SK-N-SH (cell line): Measurements from ENCODE around the gene CHCHD6. TPM values are rescaled to one million over a fixed set of nuclear protein-coding genes. Genes with fewer than 3 reads are reported as not detected.

ENCODE experiments used
- CTCF ChIA-PET: fragments of 300-600, 350-600 bp; formaldehyde crosslinking; extraction: SDS; loops from one replicate; lab custom pipeline; 2021; lab: Yijun Ruan, JAX
- POLR2A ChIA-PET: fragments of 350-600 bp; sonication (Branson Sonifier 250); formaldehyde crosslinking; extraction: SDS; loops from one replicate; lab custom pipeline; 2020; ENCODE audit warnings: antibody characterized with exemption, inconsistent platforms; lab: Yijun Ruan, JAX
- DNase-seq: peaks from one replicate; pipeline ENCODE4 v3.0.0; 2012
- H2AFZ ChIP-seq: fragments of 200-600 bp; sonication (generic); 2 replicates; pipeline ENCODE4 v1.8.1; 2016; ENCODE audit warnings: antibody characterized with exemption, mild to moderate bottlenecking, low read depth
- H3F3A ChIP-seq: fragments of 200-600 bp; sonication (generic); replicated peaks from 2 replicates; pipeline ENCODE3; 2016; ENCODE audit warnings: antibody characterized with exemption, mild to moderate bottlenecking; ENCODE audit not compliant: insufficient read depth
- H3K27ac ChIP-seq, 2 experiments: fragments of 200-500 bp in 1 of 2; fragments of 200-600 bp in 1 of 2; sonication (Bioruptor generic) in 1 of 2; sonication (generic), shearing (Covaris generic) in 1 of 2; 2 replicates each; pipeline versions ENCODE4 v1.5.1 to v1.6.1; 2014 to 2016; ENCODE audit warnings: low read depth in 2 of 2, inconsistent platforms in 1 of 2, low read length in 1 of 2, mild to moderate bottlenecking in 1 of 2, mixed read lengths in 1 of 2
- H3K27me3 ChIP-seq: fragments of 200-600 bp; sonication (generic), shearing (Covaris generic); 2 replicates; pipeline ENCODE4 v1.6.1; 2016; ENCODE audit warnings: mixed run types; ENCODE audit not compliant: insufficient read depth
- H3K36me3 ChIP-seq, 2 experiments: fragments of 200-500 bp in 1 of 2; fragments of 200-600 bp in 1 of 2; sonication (Bioruptor generic) in 1 of 2; sonication (generic) in 1 of 2; replicated peaks in 1 of 2; 2 replicates each; pipeline versions ENCODE3 to v1.5.1; 2014 to 2016; ENCODE audit warnings: low read length in 1 of 2, mild to moderate bottlenecking in 1 of 2; ENCODE audit not compliant: insufficient read depth in 2 of 2, control insufficient read depth in 1 of 2
- H3K4me1 ChIP-seq, 2 experiments: fragments of 200-500 bp in 1 of 2; fragments of 200-600 bp in 1 of 2; sonication (Bioruptor generic) in 1 of 2; sonication (generic), shearing (Covaris generic) in 1 of 2; 2 replicates each; pipeline versions ENCODE4 v1.5.1 to v1.6.1; 2014 to 2016; ENCODE audit warnings: low read depth in 1 of 2, low read length in 1 of 2, mixed run types in 1 of 2; ENCODE audit not compliant: insufficient read depth in 2 of 2, control insufficient read depth in 1 of 2
- H3K4me2 ChIP-seq: fragments of 200-600 bp; sonication (generic), shearing (Covaris generic); 2 replicates; pipeline ENCODE4 v1.6.1; 2017; ENCODE audit warnings: mixed run types
- H3K4me3 ChIP-seq, 2 experiments: fragments of 200-500 bp in 1 of 2; fragments of 200-600 bp in 1 of 2; sonication (Bioruptor generic) in 1 of 2; sonication (generic), shearing (Covaris generic) in 1 of 2; 2 replicates each; pipeline versions ENCODE4 v1.5.1 to v1.8.1; 2014 to 2016; ENCODE audit warnings: low read depth in 2 of 2, inconsistent platforms in 1 of 2, low read length in 1 of 2, mild to moderate bottlenecking in 1 of 2, mixed read lengths in 1 of 2, moderate library complexity in 1 of 2
- H3K79me2 ChIP-seq: fragments of 200-600 bp; sonication (generic); 2 replicates; pipeline ENCODE4 v1.8.1; 2017; ENCODE audit warnings: mild to moderate bottlenecking; ENCODE audit not compliant: insufficient read depth
- H3K9ac ChIP-seq: fragments of 200-600 bp; sonication (generic); 2 replicates; pipeline ENCODE4 v1.6.1; 2017; ENCODE audit warnings: mixed run types
- H3K9me2 ChIP-seq: fragments of 200-600 bp; sonication (generic); 2 replicates; pipeline ENCODE4 v1.6.1; 2017; ENCODE audit warnings: mixed run types
- H3K9me3 ChIP-seq: fragments of 200-600 bp; sonication (generic); 2 replicates; pipeline ENCODE4 v1.6.1; 2017; ENCODE audit warnings: mixed run types, mild to moderate bottlenecking, moderate library complexity
- H4K20me1 ChIP-seq: fragments of 200-600 bp; sonication (generic); 2 replicates; pipeline ENCODE4 v1.6.1; 2017; ENCODE audit warnings: mild to moderate bottlenecking, mixed run types; ENCODE audit not compliant: insufficient read depth
- CHD2 ChIP-seq: fragments of 150-350 bp; IDR thresholded peaks from 2 replicates; pipeline ENCODE4 v1.6.1; 2018; ENCODE audit warnings: low read length; ENCODE audit not compliant: partially characterized antibody
- EZH2phosphoT487 ChIP-seq: fragments of 200-600 bp; sonication (generic); IDR thresholded peaks from 2 replicates; pipeline ENCODE4 v1.6.1; 2017; ENCODE audit warnings: low read depth, mixed run types, mild to moderate bottlenecking, antibody characterized with exemption, moderate library complexity, borderline replicate concordance
- FOSL2 ChIP-seq: IDR thresholded peaks from 2 replicates; pipeline ENCODE4 v1.4.0; 2012; ENCODE audit warnings: low read depth, mild to moderate bottlenecking, moderate library complexity, borderline replicate concordance
- FOXJ3 ChIP-seq: sonication (generic); formaldehyde crosslinking; IDR thresholded peaks from 2 replicates; pipeline ENCODE4 v1.5.1; 2020; ENCODE audit warnings: mild to moderate bottlenecking, missing genetic modification reagents
- FOXM1 ChIP-seq: IDR thresholded peaks from 2 replicates; pipeline ENCODE4 v1.4.0; 2012; ENCODE audit warnings: low read depth, mild to moderate bottlenecking
- GABPA ChIP-seq: IDR thresholded peaks from 2 replicates; pipeline ENCODE4 v1.4.0; 2012; ENCODE audit warnings: low read depth, mild to moderate bottlenecking
- IRF3 ChIP-seq: fragments of 150-350 bp; IDR thresholded peaks from 2 replicates; pipeline ENCODE4 v1.6.1; 2016; ENCODE audit warnings: mild to moderate bottlenecking, low read depth, low read length
- JUND ChIP-seq: IDR thresholded peaks from 2 replicates; pipeline ENCODE4 v1.4.0; 2012
- SMC3 ChIP-seq: IDR thresholded peaks from 2 replicates; pipeline ENCODE4 v1.6.1; 2012; ENCODE audit warnings: low read depth, low read length, improper control_type of control experiment
- TAF1 ChIP-seq: IDR thresholded peaks from 2 replicates; pipeline ENCODE4 v1.6.1; 2012; ENCODE audit warnings: low read depth, mild to moderate bottlenecking, low read length, moderate library complexity, borderline replicate concordance
- USF1 ChIP-seq: IDR thresholded peaks from 2 replicates; pipeline ENCODE4 v1.4.0; 2012; ENCODE audit warnings: low read depth, borderline replicate concordance
- YY1 ChIP-seq: IDR thresholded peaks from 2 replicates; pipeline ENCODE4 v1.4.0; 2012; ENCODE audit warnings: low read depth, mild to moderate bottlenecking
- WGBS: methylation state at CpG from one replicate; pipeline ENCODE4 v1.1.6; 2017; ENCODE audit warnings: low lambda C conversion rate; 5-methylcytosine and 5-hydroxymethylcytosine counted together
- polyA plus RNA-seq, 3 experiments: library from polyadenylated mRNA; depleted of rRNA; stranded (reverse); fragments of >200 nt; gene quantifications; 2 replicates each; pipeline ENCODE4 v1.2.3, GENCODE V29; 2012
- TF ChIP-seq, protein P1 (sequence below): IDR thresholded peaks from 2 replicates; pipeline ENCODE4 v1.6.1; 2012; ENCODE audit warnings: mild to moderate bottlenecking, low read depth, low read length, moderate library complexity
- TF ChIP-seq, protein P2 (sequence below): fragments of 150-350 bp; IDR thresholded peaks from 2 replicates; pipeline ENCODE4 v1.6.1; 2017; ENCODE audit warnings: antibody characterized with exemption, low read length, low read depth, borderline replicate concordance

CHCHD6 gene
- polyA plus RNA-seq, 1 of the 3 experiments (the other 2 are of a cell fraction) = 42.5 TPM

DNA sequence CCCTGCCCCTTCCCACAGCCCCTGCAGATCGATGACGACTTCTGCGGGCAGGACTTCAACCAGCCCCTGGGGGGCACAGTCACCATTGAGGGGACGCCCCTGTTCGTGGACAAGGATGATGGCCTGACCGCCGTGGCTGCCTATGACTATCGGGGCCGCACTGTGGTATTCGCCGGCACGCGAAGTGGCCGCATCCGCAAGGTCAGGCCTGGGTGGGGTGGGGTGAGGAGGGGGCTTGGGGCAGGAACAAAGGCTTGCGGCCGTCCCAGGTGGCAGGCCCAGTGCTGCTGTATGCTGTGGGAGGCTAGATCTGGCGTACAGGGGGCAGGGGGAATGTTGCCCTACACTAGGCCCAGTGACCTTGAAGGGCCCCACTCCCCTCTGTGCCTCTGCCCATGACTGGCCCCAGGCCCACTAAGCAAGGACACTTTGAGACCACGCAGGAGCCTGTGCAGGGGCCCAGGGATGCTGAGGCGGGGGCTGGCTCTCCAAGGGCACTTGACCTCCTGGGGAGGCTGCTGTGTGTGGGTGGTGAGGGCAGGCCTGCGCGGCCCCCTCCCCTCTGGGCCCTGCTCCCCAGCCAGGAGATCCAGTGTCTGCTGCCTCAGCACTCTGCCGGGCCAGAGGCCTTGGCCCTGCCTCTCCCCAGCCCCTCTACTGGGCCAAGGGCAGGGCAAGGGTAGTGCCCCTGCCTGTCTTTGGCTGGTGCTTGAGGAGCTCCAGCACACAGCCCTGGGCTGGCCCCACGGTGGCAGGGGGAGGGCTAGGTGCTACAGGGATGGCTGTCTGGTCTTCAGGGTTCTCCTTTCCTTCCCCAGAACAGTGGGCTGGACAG lies 287.5 kb downstream of the CHCHD6 start:
- TF ChIP-seq JUND (no peak), FOXM1 (no peak), CHD2 (no peak), USF1 (no peak), GABPA (no peak)
- H3K27me3 ChIP-seq = no peaks in the 10 kb centered on the region
- peaks cover 100% of the 10 kb centered on the region for H4K20me1 ChIP-seq
- WGBS = 93% methylated on average over 15 of the region's 24 CpGs
- no peak for DNase-seq
- H3K9ac ChIP-seq = no peak overlapping the region
- H3F3A ChIP-seq = no peaks in the 10 kb centered on the region
- no peak overlapping the region for H3K4me3 ChIP-seq
- H3K36me3 ChIP-seq = peaks cover 0 to 56% of the 10 kb centered on the region in 2 experiments
- H3K4me2 ChIP-seq = no peak overlapping the region
- H3K4me1 ChIP-seq = peaks cover 4 to 11% of the 10 kb centered on the region in 2 experiments; a peak in 2 of 4 replicates
- no peak overlapping the region; a peak in 1 of 4 replicates for H3K27ac ChIP-seq
- H2AFZ ChIP-seq = no peak overlapping the region
- H3K79me2 ChIP-seq = peaks cover 100% of the 10 kb centered on the region
- ChIA-PET POLR2A (interaction anchor here (0.6 to 1.5 kb wide), 2 partner anchors 15 to 419 kb away, joined by 3 read pairs; no protein-coding TSS in a partner anchor), CTCF (interaction anchor here (1.2 to 1.9 kb wide), 5 partner anchors 8 to 463 kb away, joined by 3 to 12 read pairs (median 4); partner anchors contain the start of gene PLXNA1)
- H3K9me3 ChIP-seq = no peaks in the 10 kb centered on the region
- no peaks in the 10 kb centered on the region for H3K9me2 ChIP-seq

GRCh38 chr3:126992216-126992615 lies 288.2 kb downstream of the CHCHD6 start:
- Histone ChIP-seq H2AFZ (no peak overlapping the region), H3K9ac (no peak overlapping the region), H3K4me1 (peaks cover 4 to 8% of the 10 kb centered on the region in 2 experiments; a peak in 2 of 4 replicates), H3K79me2 (peaks cover 100% of the 10 kb centered on the region), H3K9me3 (no peaks in the 10 kb centered on the region), H3K27ac (no peak overlapping the region)
- no CpG with 5 or more reads among the region's 7 CpGs for WGBS
- CTCF ChIA-PET = interaction anchor here (1.2 to 1.9 kb wide), 5 partner anchors 9 to 463 kb away, joined by 3 to 12 read pairs (median 4); partner anchors contain the start of gene PLXNA1
- TF ChIP-seq TAF1 (no peak), JUND (no peak), CHD2 (no peak), USF1 (no peak), FOXJ3 (CRISPR knock-in tag) (no peak), FOSL2 (no peak), SMC3 (no peak), EZH2phosphoT487 (no peak), YY1 (no peak), IRF3 (no peak)
- TF ChIP-seq, protein P1, sequence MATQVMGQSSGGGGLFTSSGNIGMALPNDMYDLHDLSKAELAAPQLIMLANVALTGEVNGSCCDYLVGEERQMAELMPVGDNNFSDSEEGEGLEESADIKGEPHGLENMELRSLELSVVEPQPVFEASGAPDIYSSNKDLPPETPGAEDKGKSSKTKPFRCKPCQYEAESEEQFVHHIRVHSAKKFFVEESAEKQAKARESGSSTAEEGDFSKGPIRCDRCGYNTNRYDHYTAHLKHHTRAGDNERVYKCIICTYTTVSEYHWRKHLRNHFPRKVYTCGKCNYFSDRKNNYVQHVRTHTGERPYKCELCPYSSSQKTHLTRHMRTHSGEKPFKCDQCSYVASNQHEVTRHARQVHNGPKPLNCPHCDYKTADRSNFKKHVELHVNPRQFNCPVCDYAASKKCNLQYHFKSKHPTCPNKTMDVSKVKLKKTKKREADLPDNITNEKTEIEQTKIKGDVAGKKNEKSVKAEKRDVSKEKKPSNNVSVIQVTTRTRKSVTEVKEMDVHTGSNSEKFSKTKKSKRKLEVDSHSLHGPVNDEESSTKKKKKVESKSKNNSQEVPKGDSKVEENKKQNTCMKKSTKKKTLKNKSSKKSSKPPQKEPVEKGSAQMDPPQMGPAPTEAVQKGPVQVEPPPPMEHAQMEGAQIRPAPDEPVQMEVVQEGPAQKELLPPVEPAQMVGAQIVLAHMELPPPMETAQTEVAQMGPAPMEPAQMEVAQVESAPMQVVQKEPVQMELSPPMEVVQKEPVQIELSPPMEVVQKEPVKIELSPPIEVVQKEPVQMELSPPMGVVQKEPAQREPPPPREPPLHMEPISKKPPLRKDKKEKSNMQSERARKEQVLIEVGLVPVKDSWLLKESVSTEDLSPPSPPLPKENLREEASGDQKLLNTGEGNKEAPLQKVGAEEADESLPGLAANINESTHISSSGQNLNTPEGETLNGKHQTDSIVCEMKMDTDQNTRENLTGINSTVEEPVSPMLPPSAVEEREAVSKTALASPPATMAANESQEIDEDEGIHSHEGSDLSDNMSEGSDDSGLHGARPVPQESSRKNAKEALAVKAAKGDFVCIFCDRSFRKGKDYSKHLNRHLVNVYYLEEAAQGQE = no peak
- TF ChIP-seq, protein P2, sequence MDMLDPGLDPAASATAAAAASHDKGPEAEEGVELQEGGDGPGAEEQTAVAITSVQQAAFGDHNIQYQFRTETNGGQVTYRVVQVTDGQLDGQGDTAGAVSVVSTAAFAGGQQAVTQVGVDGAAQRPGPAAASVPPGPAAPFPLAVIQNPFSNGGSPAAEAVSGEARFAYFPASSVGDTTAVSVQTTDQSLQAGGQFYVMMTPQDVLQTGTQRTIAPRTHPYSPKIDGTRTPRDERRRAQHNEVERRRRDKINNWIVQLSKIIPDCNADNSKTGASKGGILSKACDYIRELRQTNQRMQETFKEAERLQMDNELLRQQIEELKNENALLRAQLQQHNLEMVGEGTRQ = no peak
- TF ChIP-seq, all 33 proteins: peak for 0
- Histone ChIP-seq H3K4me3 (no peak overlapping the region), H3K27me3 (no peaks in the 10 kb centered on the region), H3K4me2 (no peak overlapping the region), H3K36me3 (peaks cover 0 to 61% of the 10 kb centered on the region in 2 experiments), H3F3A (no peaks in the 10 kb centered on the region), H3K9me2 (no peaks in the 10 kb centered on the region), H4K20me1 (peaks cover 100% of the 10 kb centered on the region)
- DNase-seq = no peak
- POLR2A ChIA-PET = interaction anchor here (0.6 to 1.5 kb wide), 2 partner anchors 15 to 419 kb away, joined by 3 read pairs; no protein-coding TSS in a partner anchor
